AG04449 (cell line): Measurements from ENCODE around the gene GTF2E1.

Experiments
- CTCF ChIA-PET: fragments of 350-600 bp; formaldehyde crosslinking; extraction: SDS; loops from one replicate; lab custom pipeline; 2021; ENCODE audit warnings: antibody characterized with exemption; lab: Yijun Ruan, JAX
- POLR2A ChIA-PET: fragments of 400-600, 350-600 bp; formaldehyde crosslinking; extraction: SDS; loops from one replicate; lab custom pipeline; 2020; ENCODE audit warnings: antibody characterized with exemption, inconsistent platforms; lab: Yijun Ruan, JAX
- DNase-seq: peaks from one replicate; pipeline ENCODE4 v3.0.0-alpha.2; 2010; ENCODE audit warnings: low read depth, low spot score
- H3K4me3 ChIP-seq: 2 replicates; pipeline ENCODE4 v1.5.1; 2011; ENCODE audit warnings: low read depth, mild to moderate bottlenecking, control low read depth, low read length
- CTCF ChIP-seq: IDR thresholded peaks from one replicate; pipeline ENCODE4 v1.5.1; 2011; ENCODE audit warnings: mild to moderate bottlenecking, moderate library complexity, low read length, control low read depth, inconsistent platforms; ENCODE audit not compliant: insufficient read depth; ENCODE audit errors: missing control alignments

Gene GTF2E1

DNA sequence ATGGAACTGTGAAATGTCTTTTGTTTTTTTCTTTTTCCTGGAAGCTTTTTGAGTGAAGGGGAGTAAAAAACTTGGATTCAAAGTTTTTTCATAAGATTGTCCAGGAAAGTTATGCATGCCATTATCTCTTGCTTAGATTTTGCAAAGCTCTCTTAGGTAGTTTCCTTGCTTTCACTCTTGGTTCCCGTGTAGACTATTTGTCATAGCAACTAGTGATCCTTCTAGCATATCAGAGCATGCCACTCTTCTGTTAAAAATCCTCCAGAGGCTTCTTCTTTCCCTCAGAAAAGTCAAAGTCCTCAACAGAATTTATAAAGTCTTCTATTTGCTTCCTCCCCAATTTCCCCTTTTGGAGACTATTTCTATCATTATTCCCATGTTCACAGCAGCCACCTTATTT lies 21.1 kb downstream of the GTF2E1 start:
- CTCF ChIA-PET: interaction anchor here (1.6 to 1.8 kb wide), 3 partner anchors 8 to 203 kb away, joined by 4 to 6 read pairs (median 5); no protein-coding TSS in a partner anchor
- H3K4me3 ChIP-seq: no peak overlapping the region
- DNase-seq: no peak
- POLR2A ChIA-PET: interaction anchor here (1.1 kb wide), 1 partner anchor 168 kb away, joined by 3 read pairs; the partner anchor contains the start of gene NDUFB4
- no peak for TF ChIP-seq CTCF

DNA sequence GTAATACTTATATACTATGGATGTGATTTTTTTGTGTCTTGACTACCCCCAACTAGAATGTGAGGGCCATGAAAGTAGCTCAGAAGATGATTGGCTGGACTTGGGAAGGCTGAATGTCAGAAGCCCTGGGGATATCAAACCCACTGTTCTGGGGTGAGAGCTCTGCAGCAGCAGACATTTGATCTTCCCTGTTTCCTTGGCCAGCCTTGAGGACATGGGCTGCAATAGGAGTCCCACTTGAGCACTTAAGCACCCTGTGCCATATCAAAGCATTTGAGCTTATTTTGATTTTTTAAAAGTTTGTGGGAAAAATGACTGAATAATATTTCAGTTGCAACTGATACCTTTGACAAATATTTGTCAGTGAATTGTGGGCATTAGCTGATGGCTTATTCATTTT lies 21.7 kb downstream of the GTF2E1 start:
- ChIA-PET POLR2A (interaction anchor here (1.1 kb wide), 1 partner anchor 168 kb away, joined by 3 read pairs; the partner anchor contains the start of gene NDUFB4), CTCF (interaction anchor here (1.8 kb wide), 1 partner anchor 8 kb away, joined by 6 read pairs; no protein-coding TSS in a partner anchor)
- no peak overlapping the region for H3K4me3 ChIP-seq
- no peak for DNase-seq
- no peak for TF ChIP-seq CTCF

GRCh38 chr3:120765830-120766493 lies 23.4 kb downstream of the GTF2E1 start:
- H3K4me3 ChIP-seq: no peak overlapping the region
- ChIA-PET CTCF (interaction anchor here (1.2 to 3.6 kb wide), 5 partner anchors 10 to 207 kb away, joined by 3 to 28 read pairs (median 8); no protein-coding TSS in a partner anchor), POLR2A (interaction anchor here (0.6 kb wide), 1 partner anchor 293 kb away, joined by 3 read pairs; no protein-coding TSS in a partner anchor)
- DNase-seq: no peak
- no peak for TF ChIP-seq CTCF

- H3K4me3 ChIP-seq: no peak overlapping the region
- CTCF ChIA-PET: interaction anchor here (1.1 to 3.6 kb wide), 6 partner anchors 9 to 208 kb away, joined by 3 to 28 read pairs (median 7); no protein-coding TSS in a partner anchor
- DNase-seq: no peak
- POLR2A ChIA-PET: no interaction called here
- no peak for TF ChIP-seq CTCF
Observed at GRCh38 chr3:120766576-120766975, 24.0 kb downstream of the GTF2E1 start.

DNA sequence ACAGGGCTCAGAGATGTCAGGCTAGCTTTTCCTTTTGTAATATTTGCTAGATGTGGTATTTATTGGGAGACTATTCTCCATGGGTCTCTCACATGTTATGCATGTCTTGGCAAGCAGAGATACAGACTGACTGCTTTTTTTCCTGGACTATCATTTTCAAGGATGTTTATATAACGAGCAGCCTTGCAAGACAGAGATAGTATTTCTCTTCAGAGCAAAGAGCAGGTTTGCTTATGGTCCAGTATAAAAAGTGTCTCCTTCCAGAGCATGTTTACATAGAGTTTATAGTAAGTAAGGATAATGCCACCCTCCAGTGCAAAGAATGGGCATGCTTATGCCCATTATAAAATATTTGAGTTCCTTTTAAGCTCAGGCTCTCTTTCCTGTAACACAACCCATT lies 24.6 kb downstream of the GTF2E1 start:
- no peak overlapping the region for H3K4me3 ChIP-seq
- CTCF ChIA-PET: interaction anchor here (1.1 to 3.6 kb wide), 5 partner anchors 8 to 208 kb away, joined by 3 to 28 read pairs (median 6); no protein-coding TSS in a partner anchor
- POLR2A ChIA-PET: no interaction called here
- TF ChIP-seq CTCF: no peak
- DNase-seq: no peak

DNA sequence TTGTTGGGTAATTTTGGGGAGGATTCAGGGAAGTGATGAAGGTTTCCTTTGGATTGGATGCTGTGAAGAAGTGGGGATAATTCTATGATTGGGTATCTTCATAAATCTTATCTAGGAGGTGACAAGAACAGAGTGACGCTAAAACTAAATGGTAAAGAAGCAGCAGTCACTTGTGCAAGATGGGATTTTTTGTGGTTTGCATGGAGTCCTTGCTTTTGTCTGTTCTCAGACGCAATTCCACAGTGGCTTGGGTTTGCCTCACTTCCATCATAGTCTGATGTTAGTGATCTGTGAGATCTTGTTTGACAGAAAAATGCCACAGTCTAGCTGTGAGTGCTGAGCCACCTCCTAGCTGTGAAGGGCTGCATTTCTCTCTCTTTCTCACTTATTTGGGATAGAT lies 26.9 kb downstream of the GTF2E1 start:
- H3K4me3 ChIP-seq: no peak overlapping the region
- no peak for DNase-seq
- no peak for TF ChIP-seq CTCF
- ChIA-PET CTCF (interaction anchor here (1.2 to 1.8 kb wide), 3 partner anchors 11 to 26 kb away, joined by 3 to 6 read pairs (median 6); no protein-coding TSS in a partner anchor), POLR2A (no interaction called here)
